Body of pancreas (tissue), 4 donors: ENCODE measurements around the gene HIPK3.

Source experiments
- CTCF ChIP-seq, 7 experiments: fragments of 450-650 bp in 4 of 7; fragments of 200-600 bp in 3 of 7; sonication (generic) in 3 of 7; IDR thresholded peaks; one replicate each; pipeline ENCODE4 v1.5.1; 2016 to 2019; ENCODE audit warnings: antibody characterized with exemption in 7 of 7
- POLR2A ChIP-seq, 3 donors: fragments of 450-650 bp; IDR thresholded peaks; one replicate each; pipeline ENCODE4 v1.6.1; 2016; ENCODE audit warnings: antibody characterized with exemption in 3 of 3, mild to moderate bottlenecking in 2 of 3

GRCh38 chr11:33262011-33262645 is 4.9 kb downstream of the HIPK3 start:
- TF ChIP-seq CTCF (IDR thresholded peaks at IDR 0.05) = no peak
- no peak for TF ChIP-seq POLR2A (IDR thresholded peaks at IDR 0.05)
